Measurements from ENCODE around the gene ATG16L1. TPM values are rescaled to one million over a fixed set of nuclear protein-coding genes. Genes with fewer than 3 reads are reported as not detected.

Gene ATG16L1
- total and polyA plus RNA-seq, 2 donors (not counting 1 experiment from before 2014, with no cell fraction given) = 23.7 to 33.7 TPM

- no peak overlapping the region for H3K27ac ChIP-seq (ENCODE audit: insufficient read depth, low read length)
- TF ChIP-seq EZH2 (IDR thresholded peaks at IDR 0.05; ENCODE audit: low read length, missing control alignments) = no peak
- TF ChIP-seq, protein P1, sequence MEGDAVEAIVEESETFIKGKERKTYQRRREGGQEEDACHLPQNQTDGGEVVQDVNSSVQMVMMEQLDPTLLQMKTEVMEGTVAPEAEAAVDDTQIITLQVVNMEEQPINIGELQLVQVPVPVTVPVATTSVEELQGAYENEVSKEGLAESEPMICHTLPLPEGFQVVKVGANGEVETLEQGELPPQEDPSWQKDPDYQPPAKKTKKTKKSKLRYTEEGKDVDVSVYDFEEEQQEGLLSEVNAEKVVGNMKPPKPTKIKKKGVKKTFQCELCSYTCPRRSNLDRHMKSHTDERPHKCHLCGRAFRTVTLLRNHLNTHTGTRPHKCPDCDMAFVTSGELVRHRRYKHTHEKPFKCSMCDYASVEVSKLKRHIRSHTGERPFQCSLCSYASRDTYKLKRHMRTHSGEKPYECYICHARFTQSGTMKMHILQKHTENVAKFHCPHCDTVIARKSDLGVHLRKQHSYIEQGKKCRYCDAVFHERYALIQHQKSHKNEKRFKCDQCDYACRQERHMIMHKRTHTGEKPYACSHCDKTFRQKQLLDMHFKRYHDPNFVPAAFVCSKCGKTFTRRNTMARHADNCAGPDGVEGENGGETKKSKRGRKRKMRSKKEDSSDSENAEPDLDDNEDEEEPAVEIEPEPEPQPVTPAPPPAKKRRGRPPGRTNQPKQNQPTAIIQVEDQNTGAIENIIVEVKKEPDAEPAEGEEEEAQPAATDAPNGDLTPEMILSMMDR (conservative IDR thresholded peaks at IDR 0.05 in 1 of 2, IDR thresholded peaks at IDR 0.05 in 1 of 2; ENCODE audit: low read depth in 1 of 2, low read length in 2 of 2) = no peak
- H3K4me2 ChIP-seq (ENCODE audit: extremely low read depth, insufficient read depth, low read length) = no peak overlapping the region
These were observed 9.7 kb upstream of the ATG16L1 start for GRCh38 chr2:233241803-233242202.

DNA sequence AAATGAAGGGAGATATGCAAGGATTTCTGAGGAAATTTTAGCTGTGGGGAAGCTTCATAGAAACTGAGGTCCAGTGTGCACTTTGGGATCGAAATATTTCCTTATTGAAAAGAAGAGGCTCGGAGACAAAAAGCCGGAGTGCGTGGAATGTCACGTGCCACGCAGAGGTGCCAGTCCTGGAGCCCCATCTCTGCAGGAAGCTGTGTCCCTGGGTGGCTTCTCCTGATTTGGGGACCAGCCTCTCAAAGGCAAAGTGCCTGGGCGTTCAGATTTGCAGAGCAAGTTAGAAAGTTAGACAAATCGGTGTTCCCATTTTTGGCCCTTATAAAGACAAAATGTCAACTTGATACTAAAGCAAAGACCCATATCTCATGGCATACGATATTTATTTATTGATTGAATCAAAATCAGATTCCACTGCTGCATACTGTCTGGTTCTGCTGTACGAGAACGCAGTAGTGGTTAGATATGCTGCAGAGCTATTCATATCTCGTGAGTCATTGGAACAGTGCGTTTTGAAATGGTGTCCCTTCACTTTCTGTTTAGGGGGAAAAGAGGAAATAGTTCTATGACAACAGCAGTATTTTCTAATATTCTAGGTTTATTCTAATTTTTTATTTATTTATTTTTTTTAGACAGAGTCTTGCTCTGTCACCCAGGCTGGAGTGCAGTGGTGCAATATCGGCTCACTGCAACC, 9.1 kb upstream of the ATG16L1 start:
- Histone ChIP-seq H2AFZ (ENCODE audit: low read length) (no peak overlapping the region), H3K27me3 (ENCODE audit: control insufficient read depth, insufficient read depth, low read length) (no peaks in the 10 kb centered on the region), H3K4me2 (ENCODE audit: extremely low read depth, insufficient read depth, low read length) (no peak overlapping the region), H3K4me1 (ENCODE audit: control insufficient read depth, extremely low read depth, insufficient read depth, low read length) (no peaks in the 10 kb centered on the region), H4K20me1 (ENCODE audit: control insufficient read depth, extremely low read depth, insufficient read depth, low read length) (no peaks in the 10 kb centered on the region), H3K4me3 (replicated peaks in 1 of 4; ENCODE audit: control extremely low read depth in 1 of 4, insufficient read depth in 1 of 4, low read depth in 3 of 4, low read length in 4 of 4) (no peak overlapping the region), H3K79me2 (ENCODE audit: control insufficient read depth, insufficient read depth, low read length) (no peaks in the 10 kb centered on the region), H3K9ac (ENCODE audit: insufficient read depth, low read length) (no peak overlapping the region), H3K36me3 (ENCODE audit: control insufficient read depth, insufficient read depth, low read length) (no peaks in the 10 kb centered on the region), H3K9me3 (ENCODE audit: control insufficient read depth, insufficient read depth, low read depth, low read length) (no peaks in the 10 kb centered on the region), H3K27ac (ENCODE audit: insufficient read depth, low read length) (no peak overlapping the region)
- TF ChIP-seq, protein P1 (conservative IDR thresholded peaks at IDR 0.05 in 1 of 2, IDR thresholded peaks at IDR 0.05 in 1 of 2; ENCODE audit: low read depth in 1 of 2, low read length in 2 of 2) = no peak
- no peak for TF ChIP-seq EZH2 (IDR thresholded peaks at IDR 0.05; ENCODE audit: low read length, missing control alignments)
- peak in 1 of 2 donors; percentile 19 for DNase-seq (ENCODE audit: low read depth in 2 of 2)

More at GRCh38 chr2:233241803-233242202, 9.7 kb upstream of the ATG16L1 start:
- no peaks in the 10 kb centered on the region for H3K27me3 ChIP-seq (ENCODE audit: control insufficient read depth, insufficient read depth, low read length)
- no peaks in the 10 kb centered on the region for H3K4me1 ChIP-seq (ENCODE audit: control insufficient read depth, extremely low read depth, insufficient read depth, low read length)
- H3K79me2 ChIP-seq (ENCODE audit: control insufficient read depth, insufficient read depth, low read length) = no peaks in the 10 kb centered on the region
- no peak overlapping the region for H3K4me3 ChIP-seq (replicated peaks in 1 of 4; ENCODE audit: control extremely low read depth in 1 of 4, insufficient read depth in 1 of 4, low read depth in 3 of 4, low read length in 4 of 4)
- no peaks in the 10 kb centered on the region for H4K20me1 ChIP-seq (ENCODE audit: control insufficient read depth, extremely low read depth, insufficient read depth, low read length)
- no peak overlapping the region for H3K9ac ChIP-seq (ENCODE audit: insufficient read depth, low read length)
- DNase-seq (ENCODE audit: low read depth in 2 of 2) = no peak
- no peaks in the 10 kb centered on the region for H3K36me3 ChIP-seq (ENCODE audit: control insufficient read depth, insufficient read depth, low read length)
- no peak overlapping the region for H2AFZ ChIP-seq (ENCODE audit: low read length)
- H3K9me3 ChIP-seq (ENCODE audit: control insufficient read depth, insufficient read depth, low read depth, low read length) = no peaks in the 10 kb centered on the region

DNA sequence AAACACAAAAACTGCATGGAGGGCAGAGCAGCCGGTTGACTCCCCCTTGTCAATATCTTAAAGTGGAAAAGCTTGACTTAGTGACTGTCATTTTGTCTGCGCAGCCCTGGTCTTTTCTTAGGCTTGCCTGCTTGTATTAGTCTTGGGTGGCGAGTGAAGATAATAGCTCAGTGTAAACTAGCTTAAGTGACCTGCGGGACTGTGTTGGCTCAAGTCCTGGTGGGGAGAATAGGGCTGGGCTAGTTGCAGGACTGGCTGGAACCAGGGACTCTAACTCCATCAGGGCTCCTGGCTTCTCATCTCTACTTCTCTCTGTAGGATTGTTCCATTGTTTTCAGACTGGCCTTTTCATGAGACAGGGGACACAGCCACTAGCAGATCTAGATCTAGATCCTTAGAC, 8.1 kb upstream of the ATG16L1 start:
- TF ChIP-seq EZH2 (IDR thresholded peaks at IDR 0.05; ENCODE audit: low read length, missing control alignments) = no peak
- TF ChIP-seq, protein P1 (conservative IDR thresholded peaks at IDR 0.05 in 1 of 2, IDR thresholded peaks at IDR 0.05 in 1 of 2; ENCODE audit: low read depth in 1 of 2, low read length in 2 of 2) = no peak
- no peak overlapping the region for H2AFZ ChIP-seq (ENCODE audit: low read length)
- H3K4me1 ChIP-seq (ENCODE audit: control insufficient read depth, extremely low read depth, insufficient read depth, low read length) = no peaks in the 10 kb centered on the region

More for the DNA sequence above, 8.1 kb upstream of the ATG16L1 start:
- Histone ChIP-seq H3K4me3 (replicated peaks in 1 of 4; ENCODE audit: control extremely low read depth in 1 of 4, insufficient read depth in 1 of 4, low read depth in 3 of 4, low read length in 4 of 4) (no peak overlapping the region), H3K27me3 (ENCODE audit: control insufficient read depth, insufficient read depth, low read length) (no peaks in the 10 kb centered on the region), H3K36me3 (ENCODE audit: control insufficient read depth, insufficient read depth, low read length) (no peaks in the 10 kb centered on the region), H3K9me3 (ENCODE audit: control insufficient read depth, insufficient read depth, low read depth, low read length) (no peaks in the 10 kb centered on the region), H3K9ac (ENCODE audit: insufficient read depth, low read length) (no peak overlapping the region), H3K79me2 (ENCODE audit: control insufficient read depth, insufficient read depth, low read length) (no peaks in the 10 kb centered on the region), H4K20me1 (ENCODE audit: control insufficient read depth, extremely low read depth, insufficient read depth, low read length) (no peaks in the 10 kb centered on the region), H3K4me2 (ENCODE audit: extremely low read depth, insufficient read depth, low read length) (no peak overlapping the region), H3K27ac (ENCODE audit: insufficient read depth, low read length) (no peak overlapping the region)
- no peak for DNase-seq (ENCODE audit: low read depth in 2 of 2)

Data from fibroblast of lung (primary cell).